ENCODE results near the gene NOP16. TPM values are rescaled to one million over a fixed set of nuclear protein-coding genes. Genes with fewer than 3 reads are reported as not detected.

NOP16 gene
- total RNA-seq, 2 experiments from 2014 or later: 71.8 to 75.1 TPM

GRCh38 chr5:176379881-176380280 is 8.5 kb downstream of the NOP16 start:
- ChIA-PET CTCF (interaction anchor here (0.7 kb wide), 1 partner anchor 25 kb away, joined by 3 read pairs; no protein-coding TSS in a partner anchor), POLR2A (interaction anchor here (1.3 to 4.0 kb wide), 2 partner anchors 8 to 18 kb away, joined by 4 to 14 read pairs; partner anchors contain the start of genes HIGD2A, KIAA1191 and NOP16)
- no peak overlapping the region for H3K27ac Mint-ChIP-seq
- DNase-seq: no peak
- H3K4me3 Mint-ChIP-seq: no peak overlapping the region
- intact Hi-C loops (cut with micrococcal nuclease): no loop called here
- TF ChIP-seq CTCF (IDR thresholded peaks at IDR 0.05): no peak
- no peak for ATAC-seq
- H3K4me1 Mint-ChIP-seq (ENCODE audit: low read depth): peaks cover 2% of the 10 kb centered on the region
- no peaks in the 10 kb centered on the region for H3K9me3 Mint-ChIP-seq
- H3K27me3 Mint-ChIP-seq: no peaks in the 10 kb centered on the region
- H3K36me3 Mint-ChIP-seq (ENCODE audit: low read depth): peaks cover 51% of the 10 kb centered on the region

GRCh38 chr5:176373100-176373818 is 15.1 kb downstream of the NOP16 start:
- Mint-ChIP-seq H3K27me3 (no peaks in the 10 kb centered on the region), H3K27ac (no peak overlapping the region), H3K4me1 (ENCODE audit: low read depth) (no peaks in the 10 kb centered on the region), H3K36me3 (ENCODE audit: low read depth) (peaks cover 14% of the 10 kb centered on the region), H3K9me3 (no peaks in the 10 kb centered on the region), H3K4me3 (no peak overlapping the region)
- TF ChIP-seq CTCF (IDR thresholded peaks at IDR 0.05): no peak
- ChIA-PET POLR2A (interaction anchor here (2.1 kb wide), 1 partner anchor 10 kb away, joined by 13 read pairs; no protein-coding TSS in a partner anchor), CTCF (interaction anchor here (0.9 kb wide), 1 partner anchor 8 kb away, joined by 3 read pairs; no protein-coding TSS in a partner anchor)
- intact Hi-C loops (cut with micrococcal nuclease): no loop called here
- no peak for ATAC-seq
- no peak for DNase-seq

- Mint-ChIP-seq H3K36me3 (ENCODE audit: low read depth) (peaks cover 21% of the 10 kb centered on the region), H3K4me1 (ENCODE audit: low read depth) (peaks cover 7% of the 10 kb centered on the region), H3K27me3 (no peaks in the 10 kb centered on the region), H3K4me3 (no peak overlapping the region), H3K27ac (no peak overlapping the region), H3K9me3 (no peaks in the 10 kb centered on the region)
- ChIA-PET CTCF (interaction anchor here (0.8 to 0.9 kb wide), 2 partner anchors 9 to 12 kb away, joined by 3 read pairs; no protein-coding TSS in a partner anchor), POLR2A (interaction anchor here (0.6 to 2.1 kb wide), 5 partner anchors 11 to 236 kb away, joined by 3 to 13 read pairs (median 5); no protein-coding TSS in a partner anchor)
- ATAC-seq (no peak), DNase-seq (no peak)
- no peak for TF ChIP-seq CTCF (IDR thresholded peaks at IDR 0.05)
- intact Hi-C loops (cut with micrococcal nuclease): no loop called here
These were observed 16.5 kb downstream of the NOP16 start for GRCh38 chr5:176371621-176372539.

GRCh38 chr5:176369934-176370711 is 18.3 kb downstream of the NOP16 start:
- ATAC-seq: no peak
- CTCF ChIA-PET: no interaction called here
- Mint-ChIP-seq H3K27ac (no peak overlapping the region), H3K36me3 (ENCODE audit: low read depth) (peaks cover 20% of the 10 kb centered on the region), H3K27me3 (no peaks in the 10 kb centered on the region), H3K4me3 (no peak overlapping the region), H3K9me3 (no peaks in the 10 kb centered on the region), H3K4me1 (ENCODE audit: low read depth) (peaks cover 12% of the 10 kb centered on the region)
- no peak for DNase-seq
- no peak for TF ChIP-seq CTCF (IDR thresholded peaks at IDR 0.05)
- POLR2A ChIA-PET: interaction anchor here (1.2 to 1.8 kb wide), 3 partner anchors 8 to 17 kb away, joined by 3 to 7 read pairs (median 4); partner anchors contain the start of gene KIAA1191
- intact Hi-C loops (cut with micrococcal nuclease): no loop called here

Data from activated CD8-positive, alpha-beta T cell treated with anti-CD3 and anti-CD28 coated beads for 36 hours (primary cell).